ENCODE measurements around the gene SMYD5. TPM values are rescaled to one million over a fixed set of nuclear protein-coding genes. Genes with fewer than 3 reads are reported as not detected.

The SMYD5 gene
- total and polyA plus RNA-seq, 2 donors (not counting 3 experiments of a cell fraction or from before 2014, with no cell fraction given), result 16.2 to 31.7 TPM

GRCh38 chr2:73228631-73229030 lies 14.6 kb downstream of the SMYD5 start:
- ChIA-PET CTCF (interaction anchor here (0.9 to 2.4 kb wide), 2 partner anchors 16 to 63 kb away, joined by 3 to 7 read pairs; no protein-coding TSS in a partner anchor), POLR2A (no interaction called here)
- dilution Hi-C loops (cut with MboI; ENCODE audit: extremely low pct_ligation_motif_present, low sequenced_read_pairs), result no loop called here
- Histone ChIP-seq H3K4me3 (replicated peaks in 1 of 3; ENCODE audit: insufficient read depth in 1 of 3, low read depth in 1 of 3, low read length in 3 of 3) (no peak overlapping the region), H3K79me2 (ENCODE audit: control insufficient read depth, insufficient read depth, low read length) (no peaks in the 10 kb centered on the region), H3K4me2 (ENCODE audit: insufficient read depth, low read length) (no peak overlapping the region), H3K9me3 (replicated peaks; ENCODE audit: control insufficient read depth, insufficient read depth, low read length) (no peaks in the 10 kb centered on the region), H3K9ac (replicated peaks; ENCODE audit: extremely low read depth, insufficient read depth, low read length) (no peak overlapping the region), H3K27ac (ENCODE audit: insufficient read depth, low read depth, low read length) (no peak overlapping the region), H4K20me1 (replicated peaks; ENCODE audit: control insufficient read depth, extremely low read depth, insufficient read depth, low read length) (no peaks in the 10 kb centered on the region), H3K27me3 (ENCODE audit: control insufficient read depth in 2 of 2, insufficient read depth in 2 of 2, low read length in 2 of 2) (no peaks in the 10 kb centered on the region), H3K9me1 (replicated peaks; ENCODE audit: control insufficient read depth, extremely low read depth, insufficient read depth, low read length) (no peaks in the 10 kb centered on the region), H3K4me1 (ENCODE audit: control insufficient read depth, extremely low read depth, insufficient read depth, low read length) (peaks cover 7% of the 10 kb centered on the region), H2AFZ (ENCODE audit: low read depth, low read length) (no peak overlapping the region), H3K36me3 (ENCODE audit: control insufficient read depth in 2 of 2, extremely low read depth in 1 of 2, insufficient read depth in 2 of 2, low read length in 2 of 2) (peaks cover 0 to 4% of the 10 kb centered on the region in 2 experiments)
- intact Hi-C loops (cut with micrococcal nuclease), result no loop called here
- FAIRE-seq, result no peak
- no peak for DNase-seq (ENCODE audit: low read depth, low spot score)
- no peak for TF ChIP-seq EZH2 (IDR thresholded peaks at IDR 0.05; ENCODE audit: borderline replicate concordance, low read depth, low read length, severe bottlenecking)
- no peak for TF ChIP-seq CTCF (IDR thresholded peaks at IDR 0.05; ENCODE audit: extremely low read depth in 1 of 2, insufficient read depth in 1 of 2, low read depth in 1 of 2, low read length in 2 of 2)
- TF ChIP-seq MAX (IDR thresholded peaks at IDR 0.05; ENCODE audit: insufficient read depth, insufficient read length), result no peak
- TF ChIP-seq FOS (IDR thresholded peaks at IDR 0.05; ENCODE audit: borderline replicate concordance, insufficient read depth, low read length), result no peak
- no peak for TF ChIP-seq GATA2 (IDR thresholded peaks at IDR 0.05; ENCODE audit: insufficient read depth, insufficient read length, low read depth, low read length)
- no peak for TF ChIP-seq POLR2AphosphoS5 (IDR thresholded peaks at IDR 0.05; ENCODE audit: insufficient read depth, low read depth, low read length)
- no peak for TF ChIP-seq JUN (IDR thresholded peaks at IDR 0.05; ENCODE audit: borderline replicate concordance, insufficient read depth, insufficient read length, low read depth)
- TF ChIP-seq POLR2A (IDR thresholded peaks at IDR 0.05; ENCODE audit: low read depth, low read length), result no peak
- TF ChIP-seq MYC (IDR thresholded peaks at IDR 0.05; ENCODE audit: low read depth, low read length), result no peak
- BruUV-seq (replicated peaks), result no TSS peak
